Upper lobe of left lung (tissue), 4 donors: ENCODE data around the gene IL37.

Experiments
- CTCF ChIP-seq, 6 experiments: fragments of 450-650 bp in 4 of 6; fragments of 200-600 bp in 2 of 6; sonication (generic) in 2 of 6; IDR thresholded peaks; one replicate each; pipeline ENCODE4 v1.5.1; 2016 to 2019; ENCODE audit warnings: antibody characterized with exemption in 6 of 6
- POLR2AphosphoS5 ChIP-seq, 2 donors: sonication (generic); formaldehyde crosslinking; IDR thresholded peaks; one replicate each; pipeline ENCODE4 v1.5.1; 2017; ENCODE audit warnings: antibody characterized with exemption in 2 of 2

DNA sequence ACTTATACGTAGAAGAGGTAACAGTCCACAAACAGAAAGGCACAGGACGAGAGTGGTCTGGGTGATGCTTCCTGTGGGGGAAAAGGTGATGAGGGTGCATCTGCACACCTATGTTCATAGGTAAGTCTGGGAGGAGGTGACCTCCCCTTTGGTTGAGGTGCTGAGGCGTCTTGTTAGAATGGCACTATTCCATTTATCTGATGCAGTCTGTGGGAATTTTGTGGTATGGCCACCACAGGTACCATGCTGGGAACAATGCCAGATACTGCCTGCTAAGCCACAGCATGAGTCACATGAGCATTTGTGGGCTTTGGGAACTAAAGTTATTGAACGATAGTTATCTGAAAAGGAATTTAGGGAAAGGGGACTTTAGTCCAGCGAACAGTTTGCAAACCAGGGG lies 27.9 kb downstream of the IL37 start:
- TF ChIP-seq POLR2AphosphoS5 (IDR thresholded peaks at IDR 0.05) (no peak), CTCF (IDR thresholded peaks at IDR 0.05) (no peak)
